NT2/D1 (cell line): ENCODE data around the gene SLC15A3.

Experiments
- DNase-seq: peaks from one replicate; pipeline ENCODE4 v3.0.0-alpha.2; 2011; ENCODE audit warnings: low read depth, low spot score
- H3K27me3 ChIP-seq: 2 replicates; pipeline ENCODE4 v1.6.0; 2011; ENCODE audit warnings: mild to moderate bottlenecking; ENCODE audit not compliant: insufficient read length, insufficient read depth
- H3K36me3 ChIP-seq: 2 replicates; pipeline ENCODE4 v1.6.1; 2011; ENCODE audit warnings: mild to moderate bottlenecking, low read length, mixed read lengths; ENCODE audit not compliant: insufficient read depth, insufficient read length
- H3K4me1 ChIP-seq: 2 replicates; pipeline ENCODE4 v1.5.1; 2011; ENCODE audit not compliant: insufficient read depth, insufficient read length
- H3K4me3 ChIP-seq: 2 replicates; pipeline ENCODE4 v1.5.1; 2011; ENCODE audit warnings: low read depth; ENCODE audit not compliant: insufficient read length
- H3K9ac ChIP-seq: 2 replicates; pipeline ENCODE4 v1.6.0; 2011; ENCODE audit warnings: low read depth; ENCODE audit not compliant: insufficient read length
- H3K9me3 ChIP-seq: 2 replicates; pipeline ENCODE4 v1.5.1; 2011; ENCODE audit warnings: mild to moderate bottlenecking, low read length; ENCODE audit not compliant: insufficient read depth
- SUZ12 ChIP-seq: IDR thresholded peaks from 2 replicates; pipeline ENCODE4 v1.6.1; 2011; ENCODE audit not compliant: insufficient read length, insufficient read depth; ENCODE audit errors: extremely low read depth
- YY1 ChIP-seq: IDR thresholded peaks from 2 replicates; pipeline ENCODE4 v1.6.1; 2011; ENCODE audit not compliant: insufficient read length, insufficient read depth
- ZNF274 ChIP-seq: IDR thresholded peaks from 2 replicates; pipeline ENCODE4 v1.6.1; 2011; ENCODE audit warnings: mild to moderate bottlenecking, low read depth, low read length

The SLC15A3 gene

GRCh38 chr11:60937811-60938210 lies 14.2 kb downstream of the SLC15A3 start:
- Histone ChIP-seq H3K9me3 (no peaks in the 10 kb centered on the region), H3K9ac (no peak overlapping the region), H3K4me1 (peaks cover 9% of the 10 kb centered on the region), H3K27me3 (no peaks in the 10 kb centered on the region), H3K36me3 (peaks cover 59% of the 10 kb centered on the region), H3K4me3 (no peak overlapping the region)
- TF ChIP-seq SUZ12 (no peak), ZNF274 (no peak), YY1 (no peak)
- DNase-seq: no peak

GRCh38 chr11:60937144-60937527 lies 14.8 kb downstream of the SLC15A3 start:
- Histone ChIP-seq H3K4me3 (no peak overlapping the region), H3K36me3 (peaks cover 65% of the 10 kb centered on the region), H3K9ac (no peak overlapping the region), H3K27me3 (no peaks in the 10 kb centered on the region), H3K4me1 (peaks cover 12% of the 10 kb centered on the region), H3K9me3 (no peaks in the 10 kb centered on the region)
- DNase-seq: no peak
- TF ChIP-seq YY1 (no peak), SUZ12 (no peak), ZNF274 (no peak)

- DNase-seq: no peak
- H3K4me3 ChIP-seq: no peak overlapping the region
- H3K36me3 ChIP-seq: peaks cover 68% of the 10 kb centered on the region
- no peaks in the 10 kb centered on the region for H3K9me3 ChIP-seq
- H3K27me3 ChIP-seq: no peaks in the 10 kb centered on the region
- no peak for TF ChIP-seq YY1
- no peak for TF ChIP-seq SUZ12
- TF ChIP-seq ZNF274: no peak
- H3K4me1 ChIP-seq: peaks cover 17% of the 10 kb centered on the region
- no peak overlapping the region for H3K9ac ChIP-seq
Measured at GRCh38 chr11:60936467-60937143, 15.4 kb downstream of the SLC15A3 start.

DNA sequence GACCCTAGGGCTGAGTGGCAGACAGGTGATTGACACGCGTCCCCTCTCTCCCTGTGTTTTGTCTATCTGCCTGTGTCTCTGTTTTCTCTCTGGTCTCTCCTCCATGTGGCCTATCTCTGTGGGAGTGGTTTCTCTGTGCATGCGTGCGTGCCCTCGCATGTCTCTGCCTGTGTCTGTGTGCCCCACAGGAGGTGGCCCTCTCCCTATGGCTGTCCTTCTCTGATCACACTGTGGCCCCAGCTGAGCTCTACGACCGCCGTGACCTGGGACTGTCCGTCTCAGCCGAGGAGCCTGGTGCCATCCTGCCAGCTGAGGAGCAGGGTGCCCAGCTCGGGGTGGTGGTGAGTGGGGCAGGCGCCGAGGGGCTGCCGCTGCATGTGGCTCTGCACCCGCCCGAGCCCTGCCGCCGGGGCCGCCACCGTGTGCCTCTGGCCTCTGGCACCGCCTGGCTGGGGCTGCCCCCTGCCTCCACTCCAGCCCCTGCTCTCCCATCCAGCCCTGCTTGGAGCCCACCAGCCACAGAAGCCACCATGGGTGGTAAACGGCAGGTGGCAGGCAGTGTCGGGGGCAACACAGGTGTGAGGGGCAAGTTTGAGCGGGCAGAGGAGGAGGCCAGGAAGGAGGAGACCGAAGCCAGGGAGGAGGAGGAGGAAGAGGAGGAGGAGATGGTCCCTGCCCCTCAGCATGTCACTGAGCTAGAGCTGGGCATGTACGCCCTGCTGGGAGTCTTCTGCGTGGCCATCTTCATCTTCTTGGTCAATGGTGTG lies 16.1 kb downstream of the SLC15A3 start:
- Histone ChIP-seq H3K9ac (no peak overlapping the region), H3K36me3 (peaks cover 75% of the 10 kb centered on the region), H3K27me3 (no peaks in the 10 kb centered on the region), H3K4me3 (no peak overlapping the region), H3K4me1 (peaks cover 19% of the 10 kb centered on the region), H3K9me3 (no peaks in the 10 kb centered on the region)
- TF ChIP-seq ZNF274 (no peak), SUZ12 (no peak), YY1 (no peak)
- DNase-seq: no peak

GRCh38 chr11:60934790-60935605 lies 17.0 kb downstream of the SLC15A3 start:
- H3K9ac ChIP-seq: no peak overlapping the region
- no peaks in the 10 kb centered on the region for H3K9me3 ChIP-seq
- peaks cover 19% of the 10 kb centered on the region for H3K4me1 ChIP-seq
- no peak overlapping the region for H3K4me3 ChIP-seq
- DNase-seq: no peak
- H3K27me3 ChIP-seq: no peaks in the 10 kb centered on the region
- H3K36me3 ChIP-seq: peaks cover 84% of the 10 kb centered on the region
- no peak for TF ChIP-seq SUZ12
- TF ChIP-seq YY1: no peak
- no peak for TF ChIP-seq ZNF274

DNA sequence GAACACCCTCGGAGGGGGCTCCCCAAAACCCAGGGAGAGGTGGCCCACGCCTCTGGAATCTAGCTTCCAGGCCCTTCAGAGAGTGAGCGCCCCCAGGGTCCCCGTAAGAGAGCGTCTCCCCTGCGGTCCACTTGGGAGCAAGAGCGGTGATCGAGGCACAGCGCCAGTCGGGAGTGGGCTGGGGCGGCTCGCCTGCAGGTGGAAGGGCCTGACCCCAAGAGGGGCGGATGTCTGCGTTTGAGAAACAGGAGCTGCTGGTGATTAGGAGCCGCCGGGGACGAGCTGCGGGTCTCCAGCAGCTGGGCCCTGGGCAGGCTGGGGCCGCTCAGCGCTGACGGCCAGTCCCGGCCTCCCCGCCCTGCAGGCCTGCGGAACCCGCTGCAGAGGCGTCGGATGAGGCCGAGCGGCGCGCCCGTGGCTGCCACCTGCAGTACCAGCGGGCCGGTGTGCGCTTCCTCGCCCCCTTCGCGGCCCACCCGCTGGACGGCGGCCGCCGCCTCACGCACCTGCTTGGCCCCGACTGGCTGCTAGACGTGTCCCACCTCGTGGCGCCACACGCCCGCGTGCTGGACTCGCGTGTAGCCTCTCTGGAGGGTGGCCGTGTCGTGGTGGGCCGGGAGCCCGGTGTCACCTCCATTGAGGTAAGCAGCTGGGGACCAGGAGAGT lies 17.7 kb downstream of the SLC15A3 start:
- H3K4me1 ChIP-seq: peaks cover 19% of the 10 kb centered on the region
- no peak overlapping the region for H3K4me3 ChIP-seq
- H3K9ac ChIP-seq: no peak overlapping the region
- no peak for DNase-seq
- H3K27me3 ChIP-seq: no peaks in the 10 kb centered on the region
- no peak for TF ChIP-seq SUZ12
- TF ChIP-seq ZNF274: no peak
- no peaks in the 10 kb centered on the region for H3K9me3 ChIP-seq
- peaks cover 88% of the 10 kb centered on the region for H3K36me3 ChIP-seq
